Measurements from ENCODE around the gene BSPRY. TPM values are rescaled to one million over a fixed set of nuclear protein-coding genes. Genes with fewer than 3 reads are reported as not detected.

The BSPRY gene
- total RNA-seq, 2 donors from 2014 or later: 7.7 to 29.6 TPM

- DNase-seq (ENCODE audit: low spot score in 2 of 2) (no peak), ATAC-seq (no peak)
- Mint-ChIP-seq H3K9me3 (no peaks in the 10 kb centered on the region), H3K27ac (no peak overlapping the region), H3K36me3 (no peaks in the 10 kb centered on the region)
These were observed 21.1 kb upstream of the BSPRY start for GRCh38 chr9:113328045-113328782.

- Mint-ChIP-seq H3K9me3 (no peaks in the 10 kb centered on the region), H3K27ac (no peak overlapping the region), H3K36me3 (no peaks in the 10 kb centered on the region)
- DNase-seq (ENCODE audit: low spot score in 2 of 2) (no peak), ATAC-seq (no peak)
These were observed 17.6 kb upstream of the BSPRY start for GRCh38 chr9:113331780-113332179.

- no peaks in the 10 kb centered on the region for H3K36me3 Mint-ChIP-seq
- ATAC-seq (no peak), DNase-seq (ENCODE audit: low spot score in 2 of 2) (no peak)
- H3K9me3 Mint-ChIP-seq: no peaks in the 10 kb centered on the region
- H3K27ac Mint-ChIP-seq: no peak overlapping the region
These were observed 11.6 kb upstream of the BSPRY start for GRCh38 chr9:113337714-113338113.

GRCh38 chr9:113340011-113340699, 9.2 kb upstream of the BSPRY start, which contains the start of gene WDR31:
Gene WDR31 (minus strand): TSS chr9:113340275. CDS start chr9:113332022, 8,253 bp downstream.
- no peaks in the 10 kb centered on the region for H3K9me3 Mint-ChIP-seq
- H3K36me3 Mint-ChIP-seq: no peaks in the 10 kb centered on the region
- peak; percentile 87 to 98 for ATAC-seq
- H3K27ac Mint-ChIP-seq: peak within 1 kb of the TSS; percentile 77 to 85
- peak; percentile 77 to 86 for DNase-seq (ENCODE audit: low spot score in 2 of 2)

- DNase-seq (ENCODE audit: low spot score in 2 of 2): no peak
- ATAC-seq: peak; percentile 25 to 42
- Mint-ChIP-seq H3K36me3 (no peaks in the 10 kb centered on the region), H3K9me3 (no peaks in the 10 kb centered on the region), H3K27ac (peak overlapping the region; percentile 4 to 30)
These were observed 7.5 kb upstream of the BSPRY start for GRCh38 chr9:113341712-113342410.

GRCh38 chr9:113343732-113344231, 5.6 kb upstream of the BSPRY start:
- Mint-ChIP-seq H3K9me3 (no peaks in the 10 kb centered on the region), H3K27ac (no peak overlapping the region), H3K36me3 (no peaks in the 10 kb centered on the region)
- ATAC-seq (peak in 1 of 2 donors; percentile 33), DNase-seq (ENCODE audit: low spot score in 2 of 2) (no peak)

- Mint-ChIP-seq H3K27ac (no peak overlapping the region), H3K9me3 (no peaks in the 10 kb centered on the region), H3K36me3 (peaks cover 0 to 4% of the 10 kb centered on the region in 2 donors)
- DNase-seq (ENCODE audit: low spot score in 2 of 2): no peak
- ATAC-seq: no peak
These were observed 4.2 kb upstream of the BSPRY start for GRCh38 chr9:113345190-113345589.

- Mint-ChIP-seq H3K36me3 (peaks cover 0 to 6% of the 10 kb centered on the region in 2 donors), H3K9me3 (no peaks in the 10 kb centered on the region), H3K27ac (no peak overlapping the region)
- ATAC-seq (no peak), DNase-seq (ENCODE audit: low spot score in 2 of 2) (no peak)
These were observed 3.7 kb upstream of the BSPRY start for GRCh38 chr9:113345671-113346070.

- no peaks in the 10 kb centered on the region for H3K9me3 Mint-ChIP-seq
- no peak overlapping the region for H3K27ac Mint-ChIP-seq
- ATAC-seq (no peak), DNase-seq (ENCODE audit: low spot score in 2 of 2) (no peak)
- H3K36me3 Mint-ChIP-seq: peaks cover 0 to 12% of the 10 kb centered on the region in 2 donors
These were observed 904 bp upstream of the BSPRY start for GRCh38 chr9:113348437-113348836.

GRCh38 chr9:113349066-113349444, 286 bp upstream of the BSPRY start:
- Mint-ChIP-seq H3K9me3 (no peaks in the 10 kb centered on the region), H3K27ac (no peak overlapping the region), H3K36me3 (peaks cover 0 to 12% of the 10 kb centered on the region in 2 donors)
- ATAC-seq (no peak), DNase-seq (ENCODE audit: low spot score in 2 of 2) (no peak)

- H3K36me3 Mint-ChIP-seq: peaks cover 0 to 12% of the 10 kb centered on the region in 2 donors
- H3K27ac Mint-ChIP-seq: peak overlapping the region; percentile 78 to 93
- ATAC-seq (peak; percentile 32 to 65), DNase-seq (ENCODE audit: low spot score in 2 of 2) (peak; percentile 17 to 80)
- no peaks in the 10 kb centered on the region for H3K9me3 Mint-ChIP-seq
These were observed 843 bp downstream of the BSPRY start for GRCh38 chr9:113350107-113350661.

- Mint-ChIP-seq H3K36me3 (peaks cover 0 to 12% of the 10 kb centered on the region in 2 donors), H3K27ac (peak overlapping the region; percentile 78 to 93), H3K9me3 (no peaks in the 10 kb centered on the region)
- ATAC-seq: peak; percentile 61 to 72
- peak; percentile 38 to 80 for DNase-seq (ENCODE audit: low spot score in 2 of 2)
These were observed 1.6 kb downstream of the BSPRY start for GRCh38 chr9:113350937-113351336.

- no peak for DNase-seq (ENCODE audit: low spot score in 2 of 2)
- peaks cover 0 to 12% of the 10 kb centered on the region in 2 donors for H3K36me3 Mint-ChIP-seq
- no peaks in the 10 kb centered on the region for H3K9me3 Mint-ChIP-seq
- H3K27ac Mint-ChIP-seq: peak overlapping the region in 1 of 2 donors; percentile 78
- ATAC-seq: no peak
These were observed 2.7 kb downstream of the BSPRY start for GRCh38 chr9:113352006-113352405.

GRCh38 chr9:113352411-113352810, 3.1 kb downstream of the BSPRY start:
- Mint-ChIP-seq H3K27ac (peak overlapping the region in 1 of 2 donors; percentile 78), H3K36me3 (peaks cover 0 to 12% of the 10 kb centered on the region in 2 donors), H3K9me3 (no peaks in the 10 kb centered on the region)
- DNase-seq (ENCODE audit: low spot score in 2 of 2) (no peak), ATAC-seq (no peak)

GRCh38 chr9:113355040-113355596, 5.8 kb downstream of the BSPRY start:
- Mint-ChIP-seq H3K9me3 (no peaks in the 10 kb centered on the region), H3K36me3 (peaks cover 0 to 9% of the 10 kb centered on the region in 2 donors), H3K27ac (no peak overlapping the region)
- no peak for ATAC-seq
- DNase-seq (ENCODE audit: low spot score in 2 of 2): no peak

GRCh38 chr9:113356686-113357292, 7.4 kb downstream of the BSPRY start:
- ATAC-seq (no peak), DNase-seq (ENCODE audit: low spot score in 2 of 2) (no peak)
- Mint-ChIP-seq H3K27ac (no peak overlapping the region), H3K36me3 (peaks cover 0 to 16% of the 10 kb centered on the region in 2 donors), H3K9me3 (no peaks in the 10 kb centered on the region)
